Chondrocyte (in vitro differentiated cells): ENCODE results near the gene OTOP3. TPM values are rescaled to one million over a fixed set of nuclear protein-coding genes. Genes with fewer than 3 reads are reported as not detected.

Source experiments
- DNase-seq: peaks from one replicate; pipeline ENCODE4 v3.0.0; 2021; ENCODE audit warnings: mixed read lengths, low spot score
- H3K27ac Mint-ChIP-seq: one replicate; pipeline ENCODE4 v1.8.0; 2021; ENCODE audit warnings: mild to moderate bottlenecking, moderate library complexity, mixed read lengths; ENCODE audit not compliant: unreplicated experiment
- H3K27me3 Mint-ChIP-seq: 2 replicates; pipeline ENCODE4 v1.8.0; 2021; ENCODE audit warnings: low read depth, mixed read lengths
- H3K36me3 Mint-ChIP-seq: 2 replicates; pipeline ENCODE4 v1.8.0; 2021; ENCODE audit warnings: low read depth, mixed read lengths
- H3K4me1 Mint-ChIP-seq: 2 replicates; pipeline ENCODE4 v1.8.0; 2021; ENCODE audit warnings: low read depth, mild to moderate bottlenecking, mixed read lengths
- H3K4me3 Mint-ChIP-seq: one replicate; pipeline ENCODE4 v1.8.0; 2021; ENCODE audit warnings: mild to moderate bottlenecking, moderate library complexity, mixed read lengths; ENCODE audit not compliant: unreplicated experiment
- H3K9me3 Mint-ChIP-seq: 2 replicates; pipeline ENCODE4 v1.8.0; 2021; ENCODE audit warnings: low read depth, mixed read lengths
- CTCF ChIP-seq: fragments of 200-600 bp; sonication (generic); IDR thresholded peaks from 2 replicates; pipeline ENCODE4 v1.5.0; 2021; ENCODE audit warnings: antibody characterized with exemption, mild to moderate bottlenecking, moderate library complexity
- total RNA-seq: library from RNA; stranded (reverse); gene quantifications from 3 replicates; pipeline ENCODE4 v1.2.1, GENCODE V29; 2021

Gene OTOP3
- total RNA-seq, 1 donor from 2014 or later = not detected

GRCh38 chr17:74925242-74925641 is 10.5 kb upstream of the OTOP3 start:
- H3K36me3 Mint-ChIP-seq = no peaks in the 10 kb centered on the region
- H3K4me3 Mint-ChIP-seq = no peak overlapping the region
- H3K4me1 Mint-ChIP-seq = no peaks in the 10 kb centered on the region
- no peak overlapping the region for H3K27ac Mint-ChIP-seq
- no peaks in the 10 kb centered on the region for H3K9me3 Mint-ChIP-seq
- peaks cover 56% of the 10 kb centered on the region for H3K27me3 Mint-ChIP-seq
- no peak for TF ChIP-seq CTCF
- no peak for DNase-seq

GRCh38 chr17:74928786-74929185 is 6.9 kb upstream of the OTOP3 start:
- TF ChIP-seq CTCF = no peak
- H3K4me3 Mint-ChIP-seq = no peak overlapping the region
- no peaks in the 10 kb centered on the region for H3K4me1 Mint-ChIP-seq
- peaks cover 72% of the 10 kb centered on the region for H3K27me3 Mint-ChIP-seq
- H3K9me3 Mint-ChIP-seq = no peaks in the 10 kb centered on the region
- H3K36me3 Mint-ChIP-seq = no peaks in the 10 kb centered on the region
- no peak overlapping the region for H3K27ac Mint-ChIP-seq
- no peak for DNase-seq

GRCh38 chr17:74930535-74931036 is 5.1 kb upstream of the OTOP3 start:
- Mint-ChIP-seq H3K36me3 (peaks cover 2% of the 10 kb centered on the region), H3K27me3 (peaks cover 70% of the 10 kb centered on the region), H3K9me3 (no peaks in the 10 kb centered on the region), H3K4me1 (no peaks in the 10 kb centered on the region), H3K4me3 (no peak overlapping the region), H3K27ac (no peak overlapping the region)
- no peak for TF ChIP-seq CTCF
- peak; percentile 82 for DNase-seq

- H3K36me3 Mint-ChIP-seq = peaks cover 2% of the 10 kb centered on the region
- TF ChIP-seq CTCF = no peak
- no peaks in the 10 kb centered on the region for H3K9me3 Mint-ChIP-seq
- no peak for DNase-seq
- H3K4me1 Mint-ChIP-seq = no peaks in the 10 kb centered on the region
- H3K4me3 Mint-ChIP-seq = no peak overlapping the region
- no peak overlapping the region for H3K27ac Mint-ChIP-seq
- H3K27me3 Mint-ChIP-seq = peaks cover 73% of the 10 kb centered on the region
These were observed 650 bp upstream of the OTOP3 start for GRCh38 chr17:74935048-74935447.

- Mint-ChIP-seq H3K36me3 (peaks cover 2% of the 10 kb centered on the region), H3K27ac (no peak overlapping the region), H3K27me3 (peaks cover 70% of the 10 kb centered on the region), H3K4me1 (no peaks in the 10 kb centered on the region), H3K4me3 (no peak overlapping the region), H3K9me3 (no peaks in the 10 kb centered on the region)
- TF ChIP-seq CTCF = no peak
- no peak for DNase-seq
These were observed 737 bp downstream of the OTOP3 start for GRCh38 chr17:74936470-74936799.
